GM18517 (cell line): ENCODE measurements around the gene PITPNM3.

Source experiments
- ATAC-seq: cut with Tn5 transposase; IDR thresholded peaks from one replicate; pipeline ENCODE4 v1.9.1; 2021; ENCODE audit warnings: mild to moderate bottlenecking, moderate library complexity; ENCODE audit not compliant: unreplicated experiment

Gene PITPNM3

GRCh38 chr17:6528557-6528956, 27.8 kb downstream of the PITPNM3 start:
- ATAC-seq: no peak

GRCh38 chr17:6526362-6527152, 29.8 kb downstream of the PITPNM3 start:
- no peak for ATAC-seq

GRCh38 chr17:6525731-6526130, 30.6 kb downstream of the PITPNM3 start:
- no peak for ATAC-seq

- ATAC-seq: no peak
Observed at GRCh38 chr17:6525141-6525540, 31.2 kb downstream of the PITPNM3 start.

GRCh38 chr17:6524520-6524919, 31.8 kb downstream of the PITPNM3 start:
- no peak for ATAC-seq

GRCh38 chr17:6523809-6524355, 32.5 kb downstream of the PITPNM3 start:
- no peak for ATAC-seq

GRCh38 chr17:6523330-6523729, 33.0 kb downstream of the PITPNM3 start:
- ATAC-seq: no peak

- no peak for ATAC-seq
Observed at GRCh38 chr17:6521586-6521985, 34.8 kb downstream of the PITPNM3 start.

GRCh38 chr17:6517062-6517461, 39.3 kb downstream of the PITPNM3 start:
- ATAC-seq: no peak

GRCh38 chr17:6514371-6514770, 42.0 kb downstream of the PITPNM3 start:
- ATAC-seq: no peak

GRCh38 chr17:6512552-6512951, 43.8 kb downstream of the PITPNM3 start:
- no peak for ATAC-seq

- ATAC-seq: no peak
Observed at GRCh38 chr17:6510321-6510977, 45.9 kb downstream of the PITPNM3 start.

GRCh38 chr17:6509921-6510320, 46.4 kb downstream of the PITPNM3 start:
- ATAC-seq: no peak

GRCh38 chr17:6509031-6509771, 47.2 kb downstream of the PITPNM3 start:
- no peak for ATAC-seq

GRCh38 chr17:6508519-6509030, 47.8 kb downstream of the PITPNM3 start:
- no peak for ATAC-seq

- ATAC-seq: no peak
Observed at GRCh38 chr17:6508016-6508415, 48.3 kb downstream of the PITPNM3 start.

GRCh38 chr17:6507535-6507934, 48.8 kb downstream of the PITPNM3 start:
- no peak for ATAC-seq

GRCh38 chr17:6506679-6507231, 49.6 kb downstream of the PITPNM3 start:
- no peak for ATAC-seq

- ATAC-seq: no peak
Observed at GRCh38 chr17:6505425-6506142, 50.8 kb downstream of the PITPNM3 start.

- ATAC-seq: no peak
Observed at GRCh38 chr17:6503641-6504195, 52.6 kb downstream of the PITPNM3 start.
